H9 (cell line): ENCODE data around the gene GAS6. TPM values are rescaled to one million over a fixed set of nuclear protein-coding genes. Genes with fewer than 3 reads are reported as not detected.

ENCODE experiments used
- DNase-seq: peaks from one replicate; pipeline ENCODE4 v3.0.0-alpha.2; 2017
- H2AFZ ChIP-seq: one replicate; pipeline ENCODE4 v1.6.1; 2013; ENCODE audit warnings: mild to moderate bottlenecking, low read length, control low read depth, moderate library complexity
- H2AK5ac ChIP-seq: 2 replicates; pipeline ENCODE4 v1.6.1; 2013; ENCODE audit warnings: low read length, control low read depth, mixed read lengths; ENCODE audit not compliant: insufficient read length
- H2BK120ac ChIP-seq: one replicate; pipeline ENCODE4 v1.6.1; 2013; ENCODE audit warnings: low read depth, mild to moderate bottlenecking, low read length, control low read depth, inconsistent platforms; ENCODE audit not compliant: poor library complexity, severe bottlenecking
- H2BK12ac ChIP-seq: 2 replicates; pipeline ENCODE4 v1.6.1; 2013; ENCODE audit warnings: low read length, control low read depth, mixed read lengths, low read depth; ENCODE audit not compliant: insufficient read length
- H2BK15ac ChIP-seq: 2 replicates; pipeline ENCODE4 v1.6.1; 2013; ENCODE audit warnings: low read depth, low read length, control low read depth
- H2BK20ac ChIP-seq: one replicate; pipeline ENCODE4 v1.6.1; 2013; ENCODE audit warnings: low read depth, mild to moderate bottlenecking, low read length, control low read depth, inconsistent platforms; ENCODE audit not compliant: poor library complexity, severe bottlenecking
- H2BK5ac ChIP-seq: 2 replicates; pipeline ENCODE4 v1.6.1; 2013; ENCODE audit warnings: low read length, control low read depth, mixed read lengths; ENCODE audit not compliant: insufficient read length
- H3K14ac ChIP-seq: 2 replicates; pipeline ENCODE4 v1.6.1; 2013; ENCODE audit warnings: low read length, control low read depth; ENCODE audit not compliant: insufficient read depth
- H3K18ac ChIP-seq: 2 replicates; pipeline ENCODE4 v1.6.1; 2013; ENCODE audit warnings: low read depth, mild to moderate bottlenecking, mixed read lengths, low read length, control low read depth; ENCODE audit not compliant: insufficient read length
- H3K23ac ChIP-seq: 2 replicates; pipeline ENCODE4 v1.6.1; 2013; ENCODE audit warnings: low read length, control low read depth, mixed read lengths, low read depth; ENCODE audit not compliant: insufficient read length
- H3K23me2 ChIP-seq: 2 replicates; pipeline ENCODE4 v1.6.1; 2013; ENCODE audit warnings: low read depth, mild to moderate bottlenecking, mixed read lengths, low read length, control low read depth; ENCODE audit not compliant: insufficient read length, poor library complexity, severe bottlenecking
- H3K27ac ChIP-seq: 2 replicates; pipeline ENCODE4 v1.5.1; 2013; ENCODE audit warnings: low read length, control low read depth, mixed read lengths, low read depth; ENCODE audit not compliant: insufficient read length
- H3K27me3 ChIP-seq: 2 replicates; pipeline ENCODE4 v1.6.1; 2013; ENCODE audit warnings: low read length, control low read depth, inconsistent platforms; ENCODE audit not compliant: insufficient read depth
- H3K4ac ChIP-seq: 2 replicates; pipeline ENCODE4 v1.6.1; 2013; ENCODE audit warnings: low read depth, mild to moderate bottlenecking, control low read depth, inconsistent platforms, low read length, moderate library complexity
- H3K4me1 ChIP-seq: 2 replicates; pipeline ENCODE4 v1.6.1; 2013; ENCODE audit warnings: low read length, control low read depth, inconsistent platforms; ENCODE audit not compliant: insufficient read depth
- H3K4me2 ChIP-seq: 2 replicates; pipeline ENCODE4 v1.6.1; 2013; ENCODE audit warnings: low read length, control low read depth, mixed read lengths; ENCODE audit not compliant: insufficient read length, insufficient read depth
- H3K56ac ChIP-seq: 2 replicates; pipeline ENCODE4 v1.6.1; 2013; ENCODE audit warnings: low read depth, mild to moderate bottlenecking, mixed read lengths, low read length, control low read depth; ENCODE audit not compliant: insufficient read length
- H3K79me1 ChIP-seq: 2 replicates; pipeline ENCODE4 v1.6.1; 2013; ENCODE audit warnings: low read depth, mild to moderate bottlenecking, moderate library complexity, low read length, control low read depth, inconsistent platforms; ENCODE audit not compliant: insufficient read depth, poor library complexity, severe bottlenecking
- H3K79me2 ChIP-seq: 2 replicates; pipeline ENCODE4 v1.6.1; 2013; ENCODE audit warnings: low read length, control low read depth, inconsistent platforms; ENCODE audit not compliant: insufficient read depth
- H3K9ac ChIP-seq: 2 replicates; pipeline ENCODE4 v1.6.1; 2013; ENCODE audit warnings: low read length, control low read depth, mixed read lengths; ENCODE audit not compliant: insufficient read length; ENCODE audit errors: extremely low read depth
- H3K9me3 ChIP-seq: one replicate; pipeline ENCODE4 v1.6.1; 2013; ENCODE audit warnings: low read depth, low read length, inconsistent platforms; ENCODE audit not compliant: control insufficient read depth
- H3T11ph ChIP-seq: one replicate; pipeline ENCODE4 v1.6.1; 2013; ENCODE audit warnings: mild to moderate bottlenecking, low read length, control low read depth, inconsistent platforms
- H4K20me1 ChIP-seq: one replicate; pipeline ENCODE4 v1.6.1; 2013; ENCODE audit not compliant: control insufficient read depth, insufficient read length, insufficient read depth
- H4K5ac ChIP-seq: 2 replicates; pipeline ENCODE4 v1.6.1; 2013; ENCODE audit warnings: low read depth, mild to moderate bottlenecking, mixed read lengths, low read length, control low read depth; ENCODE audit not compliant: insufficient read length
- H4K8ac ChIP-seq: replicated peaks from 2 replicates; pipeline ENCODE4 v1.6.1; 2013; ENCODE audit warnings: low read length, control low read depth, mixed read lengths, low read depth; ENCODE audit not compliant: insufficient read length
- H4K91ac ChIP-seq: 2 replicates; pipeline ENCODE4 v1.6.1; 2013; ENCODE audit warnings: low read depth, mild to moderate bottlenecking, moderate library complexity, mixed read lengths, low read length, control low read depth; ENCODE audit not compliant: insufficient read length
- H3K27ac Mint-ChIP-seq, 3 experiments: 2 replicates in 2 of 3; 3 replicates in 1 of 3; pipeline ENCODE4 v1.8.0; 2020 to 2021; ENCODE audit warnings: mixed read lengths in 3 of 3, mild to moderate bottlenecking in 1 of 3, moderate library complexity in 1 of 3
- H3K27me3 Mint-ChIP-seq: 2 replicates; pipeline ENCODE4 v1.8.0; 2021; ENCODE audit warnings: low read depth, mild to moderate bottlenecking, moderate library complexity, mixed read lengths
- H3K36me3 Mint-ChIP-seq, 3 experiments: 2 replicates in 2 of 3; 3 replicates in 1 of 3; pipeline ENCODE4 v1.8.0; 2020 to 2021; ENCODE audit warnings: low read depth in 3 of 3, mixed read lengths in 3 of 3; ENCODE audit not compliant: insufficient read depth in 1 of 3
- H3K4me1 Mint-ChIP-seq, 2 experiments: 2 replicates each; pipeline ENCODE4 v1.8.0; 2020; ENCODE audit warnings: mixed read lengths in 2 of 2
- H3K4me3 Mint-ChIP-seq, 2 experiments: 2 replicates in 1 of 2; 3 replicates in 1 of 2; pipeline ENCODE4 v1.8.0; 2020 to 2021; ENCODE audit warnings: mild to moderate bottlenecking in 2 of 2, mixed read lengths in 2 of 2, moderate library complexity in 1 of 2
- H3K9me3 Mint-ChIP-seq, 2 experiments: 2 replicates in 1 of 2; 3 replicates in 1 of 2; pipeline ENCODE4 v1.8.0; 2020; ENCODE audit warnings: mild to moderate bottlenecking in 2 of 2, mixed read lengths in 2 of 2, moderate library complexity in 1 of 2
- CTCF ChIP-seq: fragments of 200-600 bp; sonication (generic); conservative IDR thresholded peaks from 3 replicates; pipeline ENCODE4 v1.8.0; 2021; ENCODE audit warnings: antibody characterized with exemption, mild to moderate bottlenecking
- WGBS: extraction: QIAGEN DNeasy Blood & Tissue Kit; methylation state at CpG from one replicate; pipeline ENCODE4 v1.1.7; 2013; ENCODE audit warnings: missing lambda C conversion rate, low lambda C conversion rate, mixed read lengths; ENCODE audit not compliant: insufficient read length; ENCODE audit errors: extremely low coverage; 5-methylcytosine and 5-hydroxymethylcytosine counted together
- total RNA-seq: library from RNA; stranded (reverse); gene quantifications from 2 replicates; pipeline ENCODE4 v1.2.1, GENCODE V29; 2021

The GAS6 gene
- total RNA-seq, 1 experiment from 2014 or later, result 20.5 TPM

GRCh38 chr13:113855931-113856715 is 7.8 kb downstream of the GAS6 start:
- H3K9me3 ChIP-seq, result no peaks in the 10 kb centered on the region
- no peaks in the 10 kb centered on the region for H3K79me1 ChIP-seq
- H4K20me1 ChIP-seq, result peaks cover 2% of the 10 kb centered on the region
- H3K4me2 ChIP-seq, result no peak overlapping the region
- no peak overlapping the region for H3K23ac ChIP-seq
- no peak overlapping the region for H4K8ac ChIP-seq
- H3K23me2 ChIP-seq, result no peaks in the 10 kb centered on the region
- H3K9me3 Mint-ChIP-seq, result no peaks in the 10 kb centered on the region; a peak in 1 of 5 replicates
- H3K9ac ChIP-seq, result no peak overlapping the region
- peaks cover 41 to 56% of the 10 kb centered on the region in 2 experiments for H3K4me1 Mint-ChIP-seq
- no peak overlapping the region for H3T11ph ChIP-seq
- H3K27me3 ChIP-seq, result no peaks in the 10 kb centered on the region
- H4K91ac ChIP-seq, result no peak overlapping the region
- H4K5ac ChIP-seq, result no peak overlapping the region
- no peak overlapping the region for H2BK120ac ChIP-seq
- H3K4me3 Mint-ChIP-seq, result no peak overlapping the region
- peaks cover 13% of the 10 kb centered on the region; the same call in 1 of the 2 replicates for H3K4me1 ChIP-seq
- H3K27me3 Mint-ChIP-seq, result no peaks in the 10 kb centered on the region; the same call in none of the 2 replicates
- no peak overlapping the region for H2BK5ac ChIP-seq
- no peak overlapping the region for H3K56ac ChIP-seq
- H3K79me2 ChIP-seq, result no peaks in the 10 kb centered on the region; the same call in 1 of the 2 replicates
- no peak overlapping the region for H3K14ac ChIP-seq
- TF ChIP-seq CTCF, result no peak
- DNase-seq, result no peak
- H3K27ac Mint-ChIP-seq, result peak overlapping the region in 2 of 3 experiments; percentile 47 to 95; a peak in 2 of 7 replicates
- peaks cover 1 to 12% (median 10%) of the 10 kb centered on the region in 3 experiments; a peak in 5 of 7 replicates for H3K36me3 Mint-ChIP-seq
- WGBS, result no CpG with 5 or more reads among the region's 25 CpGs
- no peak overlapping the region for H2BK20ac ChIP-seq
- no peak overlapping the region for H2AFZ ChIP-seq
- no peak overlapping the region for H2AK5ac ChIP-seq
- no peak overlapping the region for H3K18ac ChIP-seq
- H3K27ac ChIP-seq, result no peak overlapping the region
- no peak overlapping the region for H3K4ac ChIP-seq
- no peak overlapping the region for H2BK12ac ChIP-seq
- no peak overlapping the region for H2BK15ac ChIP-seq
